ENCODE measurements around the gene ACTA1.
"Not testable (repeated sequence)": the region's sequence is repeated elsewhere in the genome, so short reads cannot be mapped to it uniquely, and the experiment has no call there.

Gene ACTA1

GRCh38 chr1:229428256-229428655 is 5.6 kb downstream of the ACTA1 start:
- H3K4me3 ChIP-seq (ENCODE audit: control insufficient read depth, low read depth, low read length), result no peak overlapping the region
- no peak for DNase-seq (ENCODE audit: low read depth)
- no peak for TF ChIP-seq CTCF (IDR thresholded peaks at IDR 0.05; ENCODE audit: control insufficient read depth, insufficient read depth, low read depth, low read length, missing control alignments)

DNA sequence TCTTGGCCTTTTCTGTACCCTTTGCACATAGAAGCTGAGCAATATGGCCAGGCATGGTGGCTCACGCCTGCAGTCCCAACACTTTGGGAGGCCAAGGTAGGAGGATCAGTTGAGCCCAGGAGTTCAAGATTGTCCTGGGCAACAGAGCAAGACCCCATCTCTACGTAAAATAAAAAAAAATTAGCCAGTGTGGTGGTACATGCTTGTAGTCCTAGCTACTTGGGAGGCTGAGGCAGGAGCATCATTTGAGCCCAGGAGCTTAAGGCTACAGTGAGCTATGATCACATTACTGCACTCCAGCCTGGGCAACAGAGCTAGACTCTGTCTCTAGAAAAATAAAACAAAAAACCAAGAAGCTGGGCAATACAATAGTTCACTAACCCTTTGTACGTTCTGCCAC is 6.3 kb downstream of the ACTA1 start:
- no peak for DNase-seq (ENCODE audit: low read depth)
- no peak overlapping the region for H3K4me3 ChIP-seq (ENCODE audit: control insufficient read depth, low read depth, low read length)
- TF ChIP-seq CTCF (IDR thresholded peaks at IDR 0.05; ENCODE audit: control insufficient read depth, insufficient read depth, low read depth, low read length, missing control alignments), result no peak

DNA sequence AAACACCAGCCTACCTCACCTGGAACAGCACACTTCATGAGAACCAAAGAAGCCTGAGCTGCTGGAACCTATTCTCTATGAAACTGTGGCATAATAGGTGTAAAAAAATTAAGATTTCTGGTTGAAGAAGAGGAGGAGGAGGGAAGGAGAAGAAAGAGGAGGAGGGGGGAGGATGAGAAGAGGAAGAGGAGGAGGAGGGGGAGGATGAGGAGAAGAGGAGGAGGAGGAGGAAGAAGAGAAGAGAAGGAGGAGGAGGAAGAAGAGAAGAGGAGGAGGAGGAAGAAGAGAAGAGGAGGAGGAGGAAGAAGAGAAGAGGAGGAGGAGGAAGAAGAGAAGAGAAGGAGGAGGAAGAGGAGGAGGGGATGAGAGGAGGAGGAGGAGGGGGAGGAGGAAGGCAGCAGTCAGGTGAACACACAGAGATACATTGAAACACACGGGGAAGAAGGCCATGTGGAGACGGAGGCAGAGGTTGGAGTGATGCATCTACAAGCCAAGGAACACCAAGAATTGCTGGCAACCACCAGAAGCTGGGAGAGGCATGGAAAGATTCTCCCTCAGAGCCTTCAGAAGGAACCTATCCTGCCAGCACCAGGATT is 8.2 kb downstream of the ACTA1 start:
- H3K4me3 ChIP-seq (ENCODE audit: control insufficient read depth, low read depth, low read length), result no peak overlapping the region
- TF ChIP-seq CTCF (IDR thresholded peaks at IDR 0.05; ENCODE audit: control insufficient read depth, insufficient read depth, low read depth, low read length, missing control alignments), result no peak
- no peak for DNase-seq (ENCODE audit: low read depth)

- no peak overlapping the region for H3K4me3 ChIP-seq (ENCODE audit: control insufficient read depth, low read depth, low read length)
- no peak for DNase-seq (ENCODE audit: low read depth)
- no peak for TF ChIP-seq CTCF (IDR thresholded peaks at IDR 0.05; ENCODE audit: control insufficient read depth, insufficient read depth, low read depth, low read length, missing control alignments)
Measured at GRCh38 chr1:229420765-229421164, 13.1 kb downstream of the ACTA1 start.

DNA sequence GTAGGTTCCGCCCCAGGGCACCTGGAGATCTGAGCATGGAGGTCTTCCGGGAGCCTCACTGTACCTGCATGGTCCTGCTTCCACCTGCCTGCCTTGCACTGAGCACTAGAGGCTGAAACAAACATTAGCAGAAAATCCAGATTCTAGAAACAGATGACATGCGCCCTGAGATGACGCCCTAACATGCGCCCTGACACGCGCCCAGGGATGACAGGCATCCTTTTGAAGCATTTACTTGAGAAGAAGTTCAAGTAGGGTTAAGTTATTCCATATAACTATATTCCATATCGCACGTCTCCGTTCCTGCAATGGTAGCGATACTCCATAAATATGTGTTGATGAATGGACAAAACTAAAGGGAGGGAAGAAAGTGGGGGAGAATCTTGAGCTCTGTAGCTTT is 13.7 kb downstream of the ACTA1 start:
- no peak for TF ChIP-seq CTCF (IDR thresholded peaks at IDR 0.05; ENCODE audit: control insufficient read depth, insufficient read depth, low read depth, low read length, missing control alignments)
- no peak for DNase-seq (ENCODE audit: low read depth)
- no peak overlapping the region for H3K4me3 ChIP-seq (ENCODE audit: control insufficient read depth, low read depth, low read length)

GRCh38 chr1:229418586-229418985 is 15.3 kb downstream of the ACTA1 start:
- not testable (repeated sequence) for DNase-seq (ENCODE audit: low read depth); H3K4me3 ChIP-seq (ENCODE audit: control insufficient read depth, low read depth, low read length)

DNA sequence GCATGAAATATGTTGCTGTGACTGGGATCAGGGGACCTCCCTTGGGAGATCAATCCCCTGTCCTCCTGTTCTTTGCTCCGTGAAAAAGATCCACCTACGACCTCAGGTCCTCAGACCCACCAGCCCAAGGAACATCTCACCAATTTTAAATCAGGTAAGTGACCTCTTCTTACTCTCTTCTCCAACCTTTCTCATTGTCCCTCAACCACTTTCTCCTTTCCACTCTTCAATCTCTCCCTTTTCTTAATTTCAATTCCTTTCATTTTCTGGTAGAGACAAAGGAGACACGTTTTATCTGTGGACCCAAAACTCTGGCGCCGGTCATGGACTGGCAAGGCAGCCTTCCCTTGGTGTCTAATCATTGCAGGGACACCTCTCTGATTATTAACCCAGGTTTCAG is 21.1 kb downstream of the ACTA1 start:
- not testable (repeated sequence) for DNase-seq (ENCODE audit: low read depth); H3K4me3 ChIP-seq (ENCODE audit: control insufficient read depth, low read depth, low read length)

DNA sequence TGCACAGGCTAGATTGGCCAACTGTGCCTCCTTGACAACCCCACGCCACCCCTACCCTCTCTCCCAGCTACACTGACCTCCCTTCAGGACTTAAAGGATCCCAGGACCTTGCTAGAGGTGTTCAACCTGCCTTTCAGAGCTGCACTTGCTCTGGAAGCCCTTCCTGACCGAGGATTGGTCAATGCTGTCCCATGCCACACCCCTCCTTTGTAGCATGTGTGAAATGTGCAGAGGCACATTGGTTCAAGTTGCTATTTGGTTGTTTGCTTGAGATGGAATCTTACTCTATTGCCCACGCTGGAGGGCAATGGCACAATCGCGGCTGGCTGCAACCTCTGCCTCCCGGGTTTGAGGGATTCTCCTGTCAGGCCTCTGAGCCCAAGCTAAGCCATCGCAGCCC is 21.8 kb downstream of the ACTA1 start:
- DNase-seq (ENCODE audit: low read depth), result no peak
- no peak for TF ChIP-seq CTCF (IDR thresholded peaks at IDR 0.05; ENCODE audit: control insufficient read depth, insufficient read depth, low read depth, low read length, missing control alignments)
- H3K4me3 ChIP-seq (ENCODE audit: control insufficient read depth, low read depth, low read length), result no peak overlapping the region

Measured in AG09309 (cell line).